GM12878 (cell line): Measurements from ENCODE around the gene CSF2. TPM values are rescaled to one million over a fixed set of nuclear protein-coding genes. Genes with fewer than 3 reads are reported as not detected.

Experiments
- ATAC-seq: fragments of 200-7000 bp; cut with Tn5 transposase; 3 replicates; pipeline ENCODE4 v1.9.1; 2020; ENCODE audit warnings: mild to moderate bottlenecking, moderate library complexity
- BruUV-seq: library from RNA; stranded (reverse); fragments of 400-500 nt; replicated peaks from 2 replicates; lab custom pipeline; 2021; lab: Mats Ljungman, UMichigan
- CTCF ChIA-PET: fragments of 300-600 bp; sonication (Branson Sonifier 250); formaldehyde crosslinking; extraction: SDS; loops from one replicate; lab custom pipeline; 2021; ENCODE audit warnings: inconsistent platforms; lab: Yijun Ruan, JAX
- POLR2A ChIA-PET: fragments of 350-600 bp; formaldehyde crosslinking; extraction: SDS; loops from one replicate; lab custom pipeline; 2021; ENCODE audit warnings: inconsistent platforms; lab: Charles Lee
- RAD21 ChIA-PET: fragments of 300-600 bp; sonication (Branson Sonifier 250); formaldehyde crosslinking; loops from one replicate; lab custom pipeline; 2023; ENCODE audit warnings: antibody characterized with exemption; ENCODE audit not compliant: unreplicated experiment; lab: Charles Lee
- SMC1A ChIA-PET: fragments of 300-600 bp; sonication (Branson Sonifier 250); formaldehyde crosslinking; loops from one replicate; lab custom pipeline; 2023; ENCODE audit not compliant: unreplicated experiment, uncharacterized antibody; lab: Charles Lee
- DNase-seq: peaks from one replicate; pipeline ENCODE4 v3.0.0-alpha.2; 2011; ENCODE audit warnings: low read depth, low spot score
- FAIRE-seq: peaks from 3 replicates; lab custom pipeline; 2011; peaks lifted over from hg19 to GRCh38; lab: Jason Lieb, UNC
- H2AFZ ChIP-seq: 2 replicates; pipeline ENCODE4 v1.6.0; 2011; ENCODE audit warnings: low read depth, low read length, control low read depth; ENCODE audit not compliant: control insufficient read depth
- H3K27ac ChIP-seq: 2 replicates; pipeline ENCODE4 v1.5.1; 2011; ENCODE audit warnings: control low read depth; ENCODE audit not compliant: control insufficient read depth, insufficient read depth
- H3K27me3 ChIP-seq, 2 experiments: replicated peaks in 1 of 2; 2 replicates each; pipeline versions ENCODE4 v1.6.0 to v1.6.1; 2011; ENCODE audit warnings: low read length in 1 of 2; ENCODE audit not compliant: control insufficient read depth in 2 of 2, insufficient read depth in 2 of 2
- H3K36me3 ChIP-seq, 2 experiments: 2 replicates each; pipeline ENCODE4 v1.5.1; 2011; ENCODE audit warnings: low read length in 1 of 2; ENCODE audit not compliant: control insufficient read depth in 2 of 2, insufficient read depth in 2 of 2
- H3K4me1 ChIP-seq: 2 replicates; pipeline ENCODE4 v1.6.1; 2011; ENCODE audit warnings: mild to moderate bottlenecking, low read length, moderate library complexity, mixed read lengths; ENCODE audit not compliant: control insufficient read depth, insufficient read depth
- H3K4me2 ChIP-seq: 2 replicates; pipeline ENCODE4 v1.6.0; 2011; ENCODE audit warnings: control low read depth; ENCODE audit not compliant: control insufficient read depth, insufficient read depth
- H3K4me3 ChIP-seq: fragments of 200-600 bp; sonication (generic); 2 replicates; pipeline ENCODE4 v1.5.1; 2016
- H3K79me2 ChIP-seq: 2 replicates; pipeline ENCODE4 v1.6.0; 2011; ENCODE audit warnings: low read length; ENCODE audit not compliant: control insufficient read depth, insufficient read depth
- H3K9ac ChIP-seq: 2 replicates; pipeline ENCODE4 v1.8.0; 2011; ENCODE audit warnings: low read length, control low read depth, mixed read lengths; ENCODE audit not compliant: control insufficient read depth, insufficient read depth
- H3K9me3 ChIP-seq: replicated peaks from 3 replicates; pipeline ENCODE4 v1.5.1; 2011; ENCODE audit warnings: mild to moderate bottlenecking, low read length; ENCODE audit not compliant: control insufficient read depth, insufficient read depth
- H4K20me1 ChIP-seq: 2 replicates; pipeline ENCODE4 v1.6.0; 2011; ENCODE audit not compliant: control insufficient read depth, insufficient read depth
- CBX5 ChIP-seq: sonication (generic); IDR thresholded peaks from 2 replicates; pipeline ENCODE4 v1.6.1; 2016; ENCODE audit warnings: low read depth, moderate library complexity, mild to moderate bottlenecking, inconsistent platforms
- CHD2 ChIP-seq: IDR thresholded peaks from 2 replicates; pipeline ENCODE4 v1.6.1; 2011; ENCODE audit warnings: low read depth, low read length, improper control_type of control experiment, borderline replicate concordance
- CREB1 ChIP-seq: IDR thresholded peaks from 2 replicates; pipeline ENCODE4 v1.6.1; 2012; ENCODE audit warnings: low read depth, mild to moderate bottlenecking, inconsistent platforms
- EGR1 ChIP-seq, 2 experiments: IDR thresholded peaks; 1 replicate in 1 of 2; 2 replicates in 1 of 2; pipeline ENCODE4 v1.6.1; 2011 to 2012; ENCODE audit warnings: low read depth in 2 of 2, low read length in 2 of 2, borderline replicate concordance in 1 of 2, mild to moderate bottlenecking in 1 of 2, moderate library complexity in 1 of 2
- EP300 ChIP-seq, 2 experiments: fragments of 150-350 bp in 1 of 2; IDR thresholded peaks; 2 replicates each; pipeline ENCODE4 v1.6.1; 2011 to 2012; ENCODE audit warnings: low read depth in 2 of 2, low read length in 2 of 2, borderline replicate concordance in 1 of 2, improper control_type of control experiment in 1 of 2, inconsistent platforms in 1 of 2; ENCODE audit not compliant: control insufficient read depth in 1 of 2
- KLF5 ChIP-seq: fragments of 450-650 bp; IDR thresholded peaks from 2 replicates; pipeline ENCODE4 v1.6.1; 2014; ENCODE audit warnings: mild to moderate bottlenecking; ENCODE audit not compliant: partially characterized antibody
- MYB ChIP-seq: fragments of 150-350 bp; IDR thresholded peaks from 2 replicates; pipeline ENCODE4 v1.6.1; 2014; ENCODE audit warnings: mild to moderate bottlenecking, low read depth, low read length, borderline replicate concordance
- NBN ChIP-seq: fragments of 450-650 bp; IDR thresholded peaks from 2 replicates; pipeline ENCODE4 v1.6.1; 2016
- RBBP5 ChIP-seq: fragments of 200-600 bp; sonication (generic); conservative IDR thresholded peaks from 2 replicates; pipeline ENCODE4 v1.6.1; 2016
- RUNX3 ChIP-seq: IDR thresholded peaks from 2 replicates; pipeline ENCODE4 v1.6.1; 2012; ENCODE audit warnings: low read length, inconsistent platforms
- SMAD5 ChIP-seq: IDR thresholded peaks from 2 replicates; pipeline ENCODE4 v1.6.1; 2016; ENCODE audit warnings: antibody characterized with exemption, low read depth
- STAT3 ChIP-seq: IDR thresholded peaks from 2 replicates; pipeline ENCODE4 v1.6.1; 2011; ENCODE audit warnings: low read depth, low read length, improper control_type of control experiment
- TAF1 ChIP-seq: IDR thresholded peaks from 2 replicates; pipeline ENCODE4 v1.6.1; 2011; ENCODE audit warnings: mild to moderate bottlenecking, low read depth, low read length, borderline replicate concordance
- WGBS: methylation state at CpG from one replicate; pipeline ENCODE4 v1.1.6; 2016; ENCODE audit warnings: low lambda C conversion rate; ENCODE audit not compliant: insufficient replicate concordance, insufficient coverage; ENCODE audit errors: missing lambda C conversion rate; 5-methylcytosine and 5-hydroxymethylcytosine counted together
- in situ Hi-C: fragments of 300-500 bp; cut with MboI; formaldehyde crosslinking; loops from 9 replicates; pipeline ENCODE4 v1.14.3; 2018; ENCODE audit warnings: mixed read lengths
- intact Hi-C: fragments of 100-400 bp; cut with micrococcal nuclease; formaldehyde crosslinking; loops from one replicate; pipeline ENCODE4 v1.14.2; 2022; ENCODE audit not compliant: unreplicated experiment
- polyA plus RNA-seq, 11 experiments: library from polyadenylated mRNA; depleted of rRNA in 4 of 11; unstranded in 6 of 11; stranded (reverse) in 5 of 11; fragments of >200 nt; fragmentation: Nextera tagmentation in 4 of 11; fragmentation: Illumina TruSeq in 1 of 11; extraction: Ambion mirVana in 4 of 11; extraction: Trizol in 1 of 11; gene quantifications; 1 replicate in 1 of 11; 2 replicates in 10 of 11; pipeline versions ENCODE4 v1.2.1 to v1.2.3, GENCODE V29; 2011 to 2016; ENCODE audit warnings: inconsistent platforms in 2 of 11, missing spikeins in 2 of 11, low read depth in 1 of 11
- total RNA-seq, 4 experiments: library from RNA; depleted of rRNA in 3 of 4; stranded (reverse); fragments of >200 nt in 3 of 4; fragmentation: Illumina TruSeq in 1 of 4; extraction: Trizol in 1 of 4; gene quantifications; 2 replicates each; pipeline versions ENCODE4 v1.2.1 to v1.2.3, GENCODE V29; 2013 to 2021
- TF ChIP-seq, protein P1 (sequence below): fragments of 450-650 bp; IDR thresholded peaks from 2 replicates; pipeline ENCODE4 v1.6.1; 2016; ENCODE audit warnings: mild to moderate bottlenecking
- TF ChIP-seq, protein P2 (sequence below): fragments of 450-650 bp; IDR thresholded peaks from 2 replicates; pipeline ENCODE4 v1.6.1; 2016; ENCODE audit warnings: mild to moderate bottlenecking
- TF ChIP-seq, protein P3 (sequence below): IDR thresholded peaks from 2 replicates; pipeline ENCODE4 v1.6.1; 2012; ENCODE audit warnings: low read depth, low read length, improper control_type of control experiment

Gene CSF2
- total and polyA plus RNA-seq, 10 of the 15 experiments (the other 5 are each of a cell fraction or from before 2014, with no cell fraction given): 0.15 to 2.0 (median 0.69) TPM; not detected in 2

DNA sequence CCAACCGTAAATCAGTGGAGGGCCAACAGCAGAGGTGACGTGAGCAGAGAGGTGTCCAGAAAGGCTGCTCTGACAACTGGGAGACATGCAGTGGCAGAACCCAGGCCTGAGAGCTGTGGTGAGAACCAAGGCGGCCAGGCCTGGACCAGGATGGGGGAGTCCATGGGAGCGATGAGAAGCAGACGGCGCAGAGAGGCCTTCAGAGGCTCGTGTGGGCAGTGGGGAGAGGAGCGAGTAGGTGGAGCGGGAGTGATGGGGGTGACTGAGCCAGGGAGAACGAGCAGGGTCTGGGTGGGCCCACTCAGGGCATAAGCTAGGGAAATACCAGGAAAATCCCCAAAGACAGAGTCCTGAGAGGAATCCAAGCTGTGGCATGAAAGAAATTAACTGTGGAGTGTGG is 21.1 kb upstream of the CSF2 start:
- ChIA-PET CTCF (interaction anchor here (1.0 to 3.4 kb wide), 2 partner anchors 10 to 186 kb away, joined by 3 to 15 read pairs; no protein-coding TSS in a partner anchor), POLR2A (no interaction called here), SMC1A (no interaction called here), RAD21 (interaction anchor here (1.8 kb wide), 1 partner anchor 10 kb away, joined by 3 read pairs; no protein-coding TSS in a partner anchor)
- no peak for ATAC-seq
- no peaks in the 10 kb centered on the region for H3K79me2 ChIP-seq
- H3K4me1 ChIP-seq: no peaks in the 10 kb centered on the region
- H3K36me3 ChIP-seq: no peaks in the 10 kb centered on the region
- no peaks in the 10 kb centered on the region for H4K20me1 ChIP-seq
- peaks cover 0 to 5% of the 10 kb centered on the region in 2 experiments; a peak in 3 of 4 replicates for H3K27me3 ChIP-seq
- no peak for TF ChIP-seq CBX5
- TF ChIP-seq SMAD5: no peak
- TF ChIP-seq, protein P1, sequence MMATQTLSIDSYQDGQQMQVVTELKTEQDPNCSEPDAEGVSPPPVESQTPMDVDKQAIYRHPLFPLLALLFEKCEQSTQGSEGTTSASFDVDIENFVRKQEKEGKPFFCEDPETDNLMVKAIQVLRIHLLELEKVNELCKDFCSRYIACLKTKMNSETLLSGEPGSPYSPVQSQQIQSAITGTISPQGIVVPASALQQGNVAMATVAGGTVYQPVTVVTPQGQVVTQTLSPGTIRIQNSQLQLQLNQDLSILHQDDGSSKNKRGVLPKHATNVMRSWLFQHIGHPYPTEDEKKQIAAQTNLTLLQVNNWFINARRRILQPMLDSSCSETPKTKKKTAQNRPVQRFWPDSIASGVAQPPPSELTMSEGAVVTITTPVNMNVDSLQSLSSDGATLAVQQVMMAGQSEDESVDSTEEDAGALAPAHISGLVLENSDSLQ: no peak
- TF ChIP-seq EGR1 (IDR thresholded peaks at IDR 0.05; ENCODE audit: borderline replicate concordance in 1 of 2, low read depth in 2 of 2, low read length in 2 of 2): no peak
- TF ChIP-seq RUNX3: no peak
- TF ChIP-seq CHD2: no peak
- TF ChIP-seq STAT3: no peak
- no peak for TF ChIP-seq KLF5
- TF ChIP-seq TAF1: no peak
- TF ChIP-seq NBN: no peak
- no peak for TF ChIP-seq MYB
- TF ChIP-seq, protein P2, sequence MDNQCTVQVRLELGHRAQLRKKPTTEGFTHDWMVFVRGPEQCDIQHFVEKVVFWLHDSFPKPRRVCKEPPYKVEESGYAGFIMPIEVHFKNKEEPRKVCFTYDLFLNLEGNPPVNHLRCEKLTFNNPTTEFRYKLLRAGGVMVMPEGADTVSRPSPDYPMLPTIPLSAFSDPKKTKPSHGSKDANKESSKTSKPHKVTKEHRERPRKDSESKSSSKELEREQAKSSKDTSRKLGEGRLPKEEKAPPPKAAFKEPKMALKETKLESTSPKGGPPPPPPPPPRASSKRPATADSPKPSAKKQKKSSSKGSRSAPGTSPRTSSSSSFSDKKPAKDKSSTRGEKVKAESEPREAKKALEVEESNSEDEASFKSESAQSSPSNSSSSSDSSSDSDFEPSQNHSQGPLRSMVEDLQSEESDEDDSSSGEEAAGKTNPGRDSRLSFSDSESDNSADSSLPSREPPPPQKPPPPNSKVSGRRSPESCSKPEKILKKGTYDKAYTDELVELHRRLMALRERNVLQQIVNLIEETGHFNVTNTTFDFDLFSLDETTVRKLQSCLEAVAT: no peak
- TF ChIP-seq, protein P3, sequence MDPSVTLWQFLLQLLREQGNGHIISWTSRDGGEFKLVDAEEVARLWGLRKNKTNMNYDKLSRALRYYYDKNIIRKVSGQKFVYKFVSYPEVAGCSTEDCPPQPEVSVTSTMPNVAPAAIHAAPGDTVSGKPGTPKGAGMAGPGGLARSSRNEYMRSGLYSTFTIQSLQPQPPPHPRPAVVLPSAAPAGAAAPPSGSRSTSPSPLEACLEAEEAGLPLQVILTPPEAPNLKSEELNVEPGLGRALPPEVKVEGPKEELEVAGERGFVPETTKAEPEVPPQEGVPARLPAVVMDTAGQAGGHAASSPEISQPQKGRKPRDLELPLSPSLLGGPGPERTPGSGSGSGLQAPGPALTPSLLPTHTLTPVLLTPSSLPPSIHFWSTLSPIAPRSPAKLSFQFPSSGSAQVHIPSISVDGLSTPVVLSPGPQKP: no peak
- no peak for TF ChIP-seq RBBP5
- no peak for TF ChIP-seq EP300 (IDR thresholded peaks at IDR 0.05; ENCODE audit: borderline replicate concordance in 1 of 2, control insufficient read depth in 1 of 2, low read depth in 2 of 2, low read length in 2 of 2)
- no peak for TF ChIP-seq CREB1
- H3K9me3 ChIP-seq: no peaks in the 10 kb centered on the region
- in situ Hi-C loops (no loop called here), intact Hi-C loops (no loop called here)
- no peak overlapping the region for H3K27ac ChIP-seq
- H3K4me3 ChIP-seq: no peak overlapping the region
- no peak overlapping the region for H3K9ac ChIP-seq
- FAIRE-seq: no peak
- no peak for DNase-seq
- BruUV-seq: no TSS peak
- 61% methylated on average over 9 of the region's 10 CpGs for WGBS
- no peak overlapping the region for H2AFZ ChIP-seq
- no peak overlapping the region for H3K4me2 ChIP-seq
